Esophagus squamous epithelium (tissue), 4 donors: ENCODE measurements around the gene NUDT19.

ENCODE experiments used
- CTCF ChIP-seq, 6 experiments: fragments of 450-650 bp in 4 of 6; fragments of 200-600 bp in 2 of 6; sonication (generic) in 2 of 6; IDR thresholded peaks; one replicate each; pipeline ENCODE4 v1.5.1; 2016 to 2019; ENCODE audit warnings: antibody characterized with exemption in 6 of 6, mild to moderate bottlenecking in 4 of 6, moderate library complexity in 4 of 6
- POLR2A ChIP-seq, 4 donors: fragments of 450-650 bp; IDR thresholded peaks; one replicate each; pipeline ENCODE4 v1.6.1; 2017; ENCODE audit warnings: antibody characterized with exemption in 4 of 4, mild to moderate bottlenecking in 4 of 4, moderate library complexity in 3 of 4

GRCh38 chr19:32669310-32669709, 22.3 kb upstream of the NUDT19 start:
- TF ChIP-seq CTCF (IDR thresholded peaks at IDR 0.05), result no peak
- TF ChIP-seq POLR2A (IDR thresholded peaks at IDR 0.05), result no peak
